Fibroblast of lung (primary cell): Measurements from ENCODE around the gene TEAD2. TPM values are rescaled to one million over a fixed set of nuclear protein-coding genes. Genes with fewer than 3 reads are reported as not detected.

Experiments
- DNase-seq, 2 donors: peaks; one replicate each; pipeline versions ENCODE4 v3.0.0 to v3.0.0-alpha.2; 2010; ENCODE audit warnings: low read depth in 2 of 2
- H2AFZ ChIP-seq: 2 replicates; pipeline ENCODE4 v1.5.1; 2012; ENCODE audit warnings: low read length, control low read depth, inconsistent platforms
- H3K27ac ChIP-seq: 2 replicates; pipeline ENCODE4 v1.5.1; 2011; ENCODE audit warnings: low read length, control low read depth; ENCODE audit not compliant: insufficient read depth
- H3K27me3 ChIP-seq: 2 replicates; pipeline ENCODE4 v1.5.1; 2011; ENCODE audit warnings: mild to moderate bottlenecking, low read length; ENCODE audit not compliant: control insufficient read depth, insufficient read depth
- H3K36me3 ChIP-seq: 2 replicates; pipeline ENCODE4 v1.5.1; 2011; ENCODE audit warnings: low read length; ENCODE audit not compliant: control insufficient read depth, insufficient read depth
- H3K4me1 ChIP-seq: 2 replicates; pipeline ENCODE4 v1.5.1; 2011; ENCODE audit warnings: low read length; ENCODE audit not compliant: control insufficient read depth, insufficient read depth; ENCODE audit errors: extremely low read depth
- H3K4me2 ChIP-seq: 2 replicates; pipeline ENCODE4 v1.5.1; 2011; ENCODE audit warnings: low read length, control low read depth; ENCODE audit not compliant: insufficient read depth; ENCODE audit errors: extremely low read depth
- H3K4me3 ChIP-seq, 4 experiments: fragments of 200-600 bp in 1 of 4; sonication (generic) in 1 of 4; replicated peaks in 1 of 4; 2 replicates each; pipeline ENCODE4 v1.5.1; 2011 to 2016; ENCODE audit warnings: low read length in 4 of 4, low read depth in 3 of 4, mild to moderate bottlenecking in 3 of 4, control low read depth in 2 of 4, inconsistent platforms in 1 of 4, mixed read lengths in 1 of 4; ENCODE audit not compliant: insufficient read depth in 1 of 4; ENCODE audit errors: control extremely low read depth in 1 of 4
- H3K79me2 ChIP-seq: 2 replicates; pipeline ENCODE4 v1.5.1; 2012; ENCODE audit warnings: mild to moderate bottlenecking, low read length, inconsistent platforms; ENCODE audit not compliant: control insufficient read depth, insufficient read depth
- H3K9ac ChIP-seq: 2 replicates; pipeline ENCODE4 v1.5.1; 2011; ENCODE audit warnings: mild to moderate bottlenecking, low read length, control low read depth; ENCODE audit not compliant: insufficient read depth
- H3K9me3 ChIP-seq: 2 replicates; pipeline ENCODE4 v1.5.1; 2012; ENCODE audit warnings: low read depth, low read length; ENCODE audit not compliant: control insufficient read depth, insufficient read depth
- H4K20me1 ChIP-seq: 2 replicates; pipeline ENCODE4 v1.5.1; 2011; ENCODE audit warnings: low read length; ENCODE audit not compliant: control insufficient read depth, insufficient read depth; ENCODE audit errors: extremely low read depth
- EZH2 ChIP-seq: IDR thresholded peaks from 2 replicates; pipeline ENCODE4 v1.5.1; 2012; ENCODE audit warnings: low read length, control low read depth, mild to moderate bottlenecking; ENCODE audit errors: missing control alignments
- polyA plus RNA-seq, 2 donors: library from polyadenylated mRNA; depleted of rRNA in 1 of 2; stranded (reverse) in 1 of 2; unstranded in 1 of 2; fragments of >200 nt; gene quantifications; 2 replicates each; pipeline ENCODE4 v1.2.1, GENCODE V29; 2011 to 2012; ENCODE audit warnings: missing spikeins in 1 of 2
- total RNA-seq: library from RNA; depleted of rRNA; stranded (reverse); fragments of >200 nt; gene quantifications from 2 replicates; pipeline ENCODE4 v1.2.1, GENCODE V29; 2014
- TF ChIP-seq, protein P1 (sequence below), 2 donors: IDR thresholded peaks in 1 of 2; conservative IDR thresholded peaks in 1 of 2; 1 replicate in 1 of 2; 2 replicates in 1 of 2; pipeline ENCODE4 v1.5.1; 2011 to 2012; ENCODE audit warnings: low read length in 2 of 2, control low read depth in 1 of 2, inconsistent platforms in 1 of 2, low read depth in 1 of 2, mild to moderate bottlenecking in 1 of 2

The TEAD2 gene
- total and polyA plus RNA-seq, 2 donors (not counting 1 experiment from before 2014, with no cell fraction given): 19.2 to 22.7 TPM

DNA sequence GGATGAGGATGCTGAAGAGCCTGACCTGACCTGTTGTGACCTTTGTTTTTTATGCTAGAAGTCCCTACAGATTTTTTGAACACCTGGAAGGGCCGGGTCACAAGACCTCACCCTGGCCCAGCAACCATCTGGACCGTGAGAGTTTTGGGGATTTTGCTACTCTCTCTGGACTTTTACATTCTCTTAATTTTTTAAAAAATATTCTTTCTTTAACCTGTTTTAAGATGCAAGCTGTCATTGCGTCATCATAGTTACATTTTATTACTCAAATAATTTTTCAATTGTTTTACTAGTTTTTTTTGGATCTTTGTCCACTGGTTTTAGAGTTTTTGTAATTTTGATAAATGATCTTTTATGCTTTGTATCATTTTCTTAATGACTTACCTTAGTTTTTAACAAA is 9.0 kb upstream of the TEAD2 start:
- H2AFZ ChIP-seq: no peak overlapping the region
- DNase-seq: no peak
- H3K4me2 ChIP-seq: no peak overlapping the region
- TF ChIP-seq, protein P1, sequence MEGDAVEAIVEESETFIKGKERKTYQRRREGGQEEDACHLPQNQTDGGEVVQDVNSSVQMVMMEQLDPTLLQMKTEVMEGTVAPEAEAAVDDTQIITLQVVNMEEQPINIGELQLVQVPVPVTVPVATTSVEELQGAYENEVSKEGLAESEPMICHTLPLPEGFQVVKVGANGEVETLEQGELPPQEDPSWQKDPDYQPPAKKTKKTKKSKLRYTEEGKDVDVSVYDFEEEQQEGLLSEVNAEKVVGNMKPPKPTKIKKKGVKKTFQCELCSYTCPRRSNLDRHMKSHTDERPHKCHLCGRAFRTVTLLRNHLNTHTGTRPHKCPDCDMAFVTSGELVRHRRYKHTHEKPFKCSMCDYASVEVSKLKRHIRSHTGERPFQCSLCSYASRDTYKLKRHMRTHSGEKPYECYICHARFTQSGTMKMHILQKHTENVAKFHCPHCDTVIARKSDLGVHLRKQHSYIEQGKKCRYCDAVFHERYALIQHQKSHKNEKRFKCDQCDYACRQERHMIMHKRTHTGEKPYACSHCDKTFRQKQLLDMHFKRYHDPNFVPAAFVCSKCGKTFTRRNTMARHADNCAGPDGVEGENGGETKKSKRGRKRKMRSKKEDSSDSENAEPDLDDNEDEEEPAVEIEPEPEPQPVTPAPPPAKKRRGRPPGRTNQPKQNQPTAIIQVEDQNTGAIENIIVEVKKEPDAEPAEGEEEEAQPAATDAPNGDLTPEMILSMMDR (conservative IDR thresholded peaks at IDR 0.05 in 1 of 2, IDR thresholded peaks at IDR 0.05 in 1 of 2; ENCODE audit: low read depth in 1 of 2, low read length in 2 of 2): no peak
- TF ChIP-seq EZH2: no peak
- H3K9me3 ChIP-seq: no peaks in the 10 kb centered on the region
- H4K20me1 ChIP-seq: no peaks in the 10 kb centered on the region
- H3K36me3 ChIP-seq: no peaks in the 10 kb centered on the region
- H3K27me3 ChIP-seq: peaks cover 4% of the 10 kb centered on the region
- H3K27ac ChIP-seq: no peak overlapping the region
- H3K79me2 ChIP-seq: no peaks in the 10 kb centered on the region
- no peak overlapping the region for H3K9ac ChIP-seq
- H3K4me1 ChIP-seq: no peaks in the 10 kb centered on the region
- no peak overlapping the region for H3K4me3 ChIP-seq

DNA sequence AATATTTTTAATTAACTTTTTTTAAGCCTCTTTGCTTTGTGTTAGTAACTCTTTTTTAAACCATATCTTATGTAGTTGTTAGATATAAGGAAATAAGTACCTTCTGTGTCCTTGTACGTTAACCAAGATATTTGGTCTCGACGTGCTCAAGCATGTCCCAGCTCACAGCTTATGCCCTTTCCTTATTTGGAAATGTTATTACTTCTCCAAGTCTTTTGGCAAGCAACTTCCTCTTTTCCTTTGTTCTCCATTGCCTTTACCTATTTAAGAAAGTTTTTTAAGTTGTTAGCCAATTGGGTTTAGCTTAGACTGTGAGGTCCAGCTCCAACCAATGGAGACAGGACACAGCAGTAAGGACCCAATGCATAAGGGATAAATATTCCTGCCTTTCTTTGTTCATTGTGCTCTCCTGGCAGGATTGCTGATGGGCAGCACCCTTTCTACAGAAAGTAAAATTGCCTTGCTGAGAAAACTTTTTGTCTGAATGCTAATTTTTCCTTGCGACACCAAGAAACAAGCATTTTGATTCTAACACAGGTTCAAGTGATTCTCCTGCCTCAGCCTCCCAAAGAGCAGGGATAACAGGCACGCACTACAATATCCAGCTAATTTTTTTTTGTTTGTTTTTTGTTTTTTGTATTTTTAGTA is 6.6 kb upstream of the TEAD2 start:
- no peak overlapping the region for H3K9ac ChIP-seq
- no peak for DNase-seq
- TF ChIP-seq EZH2: no peak
- TF ChIP-seq, protein P1 (conservative IDR thresholded peaks at IDR 0.05 in 1 of 2, IDR thresholded peaks at IDR 0.05 in 1 of 2; ENCODE audit: low read depth in 1 of 2, low read length in 2 of 2): no peak

DNA sequence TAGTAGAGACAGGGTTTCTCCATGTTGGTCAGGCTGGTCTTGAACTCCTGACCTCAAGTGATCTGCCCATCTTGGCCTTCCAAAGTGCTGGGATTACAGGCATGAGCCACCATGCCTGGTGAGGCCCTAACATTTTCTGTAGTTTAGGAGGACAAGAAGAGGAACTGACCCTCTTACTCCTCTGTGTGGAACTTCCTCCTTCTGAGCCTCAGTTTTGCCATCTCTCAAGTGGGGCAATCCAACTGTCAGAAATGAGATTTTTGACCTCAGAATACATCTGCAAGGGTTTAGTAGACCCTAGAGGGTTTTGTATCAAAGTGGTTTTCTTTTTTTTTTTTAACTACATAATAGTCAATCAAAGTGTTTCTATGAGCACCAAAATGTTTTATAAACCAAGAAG is 3.9 kb upstream of the TEAD2 start:
- peaks cover 6% of the 10 kb centered on the region for H3K4me1 ChIP-seq
- TF ChIP-seq, protein P1 (conservative IDR thresholded peaks at IDR 0.05 in 1 of 2, IDR thresholded peaks at IDR 0.05 in 1 of 2; ENCODE audit: low read depth in 1 of 2, low read length in 2 of 2): no peak
- H2AFZ ChIP-seq: no peak overlapping the region
- H3K27me3 ChIP-seq: no peaks in the 10 kb centered on the region
- no peak overlapping the region for H3K4me3 ChIP-seq
- H3K9ac ChIP-seq: no peak overlapping the region
- no peaks in the 10 kb centered on the region for H3K36me3 ChIP-seq
- H3K9me3 ChIP-seq: no peaks in the 10 kb centered on the region
- no peak overlapping the region for H3K27ac ChIP-seq
- H3K79me2 ChIP-seq: peaks cover 2% of the 10 kb centered on the region
- no peak overlapping the region for H3K4me2 ChIP-seq
- H4K20me1 ChIP-seq: no peaks in the 10 kb centered on the region
- DNase-seq: no peak

More for the DNA sequence above, 6.6 kb upstream of the TEAD2 start:
- H3K4me1 ChIP-seq: no peaks in the 10 kb centered on the region
- H3K36me3 ChIP-seq: no peaks in the 10 kb centered on the region
- no peak overlapping the region for H2AFZ ChIP-seq
- H3K79me2 ChIP-seq: no peaks in the 10 kb centered on the region
- no peaks in the 10 kb centered on the region for H4K20me1 ChIP-seq
- H3K27me3 ChIP-seq: no peaks in the 10 kb centered on the region
- no peak overlapping the region for H3K4me3 ChIP-seq
- no peak overlapping the region for H3K27ac ChIP-seq
- no peaks in the 10 kb centered on the region for H3K9me3 ChIP-seq
- H3K4me2 ChIP-seq: no peak overlapping the region
